AG09319 (cell line): ENCODE data around the gene POP7.
"Not testable (repeated sequence)": the region's sequence is repeated elsewhere in the genome, so short reads cannot be mapped to it uniquely, and the experiment has no call there.

Experiments
- DNase-seq: peaks from one replicate; pipeline ENCODE4 v3.0.0-alpha.2; 2010; ENCODE audit warnings: low read depth; ENCODE audit errors: extremely low read depth
- CTCF ChIP-seq: IDR thresholded peaks from 2 replicates; pipeline ENCODE4 v1.5.1; 2011; ENCODE audit warnings: low read depth, mild to moderate bottlenecking, inconsistent platforms, low read length, moderate library complexity

Gene POP7

DNA sequence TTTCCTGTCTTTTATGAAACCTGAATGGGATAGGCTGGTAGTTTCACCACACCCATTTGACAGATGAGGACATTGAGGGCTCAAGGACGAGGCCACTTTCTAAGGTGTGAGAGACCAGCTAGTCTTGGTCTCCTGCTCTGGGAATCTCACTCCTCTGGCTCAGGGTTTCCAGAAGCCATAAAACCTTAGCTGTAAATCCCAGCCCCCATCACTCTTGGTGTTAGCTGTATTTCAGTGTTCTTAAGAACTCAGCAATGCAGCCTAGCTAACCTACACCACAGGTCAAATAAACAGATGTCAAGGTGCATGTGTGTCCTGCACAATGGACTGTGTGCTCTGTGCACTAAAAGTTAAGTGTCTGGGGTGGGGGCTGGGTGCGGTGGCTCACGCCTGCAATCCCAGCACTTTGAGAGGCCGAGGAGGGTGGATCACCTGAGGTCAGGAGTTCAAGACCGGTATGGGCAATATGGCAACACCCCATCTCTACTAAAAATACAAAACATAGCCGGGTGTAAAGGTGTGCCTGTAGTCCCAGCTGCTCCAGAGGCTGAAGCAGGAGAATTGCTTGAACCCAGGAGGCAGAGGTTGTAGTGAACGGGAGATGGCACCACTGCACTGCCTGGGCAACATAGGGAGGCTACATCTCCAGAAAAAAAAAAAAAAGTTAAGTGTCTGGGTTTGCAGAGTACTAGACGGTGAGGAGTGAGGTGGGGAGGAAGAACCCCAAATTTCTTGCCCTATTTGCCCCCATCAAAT is 13.8 kb downstream of the POP7 start:
- DNase-seq = no peak
- peak; percentile 66 for TF ChIP-seq CTCF

DNA sequence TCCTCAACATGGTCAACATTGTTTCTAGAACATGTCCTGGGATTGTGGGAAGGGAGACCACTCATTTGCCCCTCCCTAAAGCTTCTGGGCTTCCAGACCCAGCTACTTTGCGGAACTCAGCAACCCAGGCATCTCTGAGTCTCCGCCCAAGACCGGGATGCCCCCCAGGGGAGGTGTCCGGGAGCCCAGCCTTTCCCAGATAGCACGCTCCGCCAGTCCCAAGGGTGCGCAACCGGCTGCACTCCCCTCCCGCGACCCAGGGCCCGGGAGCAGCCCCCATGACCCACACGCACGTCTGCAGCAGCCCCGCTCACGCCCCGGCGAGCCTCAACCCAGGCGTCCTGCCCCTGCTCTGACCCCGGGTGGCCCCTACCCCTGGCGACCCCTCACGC is 14.4 kb downstream of the POP7 start, which contains the start of gene EPO:
TSS of gene EPO (plus strand) at position 190 of the 392 bp plus-strand sequence. CDS start 513 bp downstream, outside the sequence.
- no peak for TF ChIP-seq CTCF
- DNase-seq = no peak

DNA sequence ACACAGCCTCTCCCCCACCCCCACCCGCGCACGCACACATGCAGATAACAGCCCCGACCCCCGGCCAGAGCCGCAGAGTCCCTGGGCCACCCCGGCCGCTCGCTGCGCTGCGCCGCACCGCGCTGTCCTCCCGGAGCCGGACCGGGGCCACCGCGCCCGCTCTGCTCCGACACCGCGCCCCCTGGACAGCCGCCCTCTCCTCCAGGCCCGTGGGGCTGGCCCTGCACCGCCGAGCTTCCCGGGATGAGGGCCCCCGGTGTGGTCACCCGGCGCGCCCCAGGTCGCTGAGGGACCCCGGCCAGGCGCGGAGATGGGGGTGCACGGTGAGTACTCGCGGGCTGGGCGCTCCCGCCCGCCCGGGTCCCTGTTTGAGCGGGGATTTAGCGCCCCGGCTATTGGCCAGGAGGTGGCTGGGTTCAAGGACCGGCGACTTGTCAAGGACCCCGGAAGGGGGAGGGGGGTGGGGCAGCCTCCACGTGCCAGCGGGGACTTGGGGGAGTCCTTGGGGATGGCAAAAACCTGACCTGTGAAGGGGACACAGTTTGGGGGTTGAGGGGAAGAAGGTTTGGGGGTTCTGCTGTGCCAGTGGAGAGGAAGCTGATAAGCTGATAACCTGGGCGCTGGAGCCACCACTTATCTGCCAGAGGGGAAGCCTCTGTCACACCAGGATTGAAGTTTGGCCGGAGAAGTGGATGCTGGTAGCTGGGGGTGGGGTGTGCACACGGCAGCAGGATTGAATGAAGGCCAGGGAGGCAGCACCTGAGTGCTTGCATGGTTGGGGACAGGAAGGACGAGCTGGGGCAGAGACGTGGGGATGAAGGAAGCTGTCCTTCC is 15.0 kb downstream of the POP7 start:
- TF ChIP-seq CTCF = no peak
- no peak for DNase-seq

- TF ChIP-seq CTCF = no peak
- DNase-seq = no peak
Observed at GRCh38 chr7:100721505-100721812, 15.5 kb downstream of the POP7 start.

GRCh38 chr7:100722480-100723212 is 16.7 kb downstream of the POP7 start:
- no peak for TF ChIP-seq CTCF

DNA sequence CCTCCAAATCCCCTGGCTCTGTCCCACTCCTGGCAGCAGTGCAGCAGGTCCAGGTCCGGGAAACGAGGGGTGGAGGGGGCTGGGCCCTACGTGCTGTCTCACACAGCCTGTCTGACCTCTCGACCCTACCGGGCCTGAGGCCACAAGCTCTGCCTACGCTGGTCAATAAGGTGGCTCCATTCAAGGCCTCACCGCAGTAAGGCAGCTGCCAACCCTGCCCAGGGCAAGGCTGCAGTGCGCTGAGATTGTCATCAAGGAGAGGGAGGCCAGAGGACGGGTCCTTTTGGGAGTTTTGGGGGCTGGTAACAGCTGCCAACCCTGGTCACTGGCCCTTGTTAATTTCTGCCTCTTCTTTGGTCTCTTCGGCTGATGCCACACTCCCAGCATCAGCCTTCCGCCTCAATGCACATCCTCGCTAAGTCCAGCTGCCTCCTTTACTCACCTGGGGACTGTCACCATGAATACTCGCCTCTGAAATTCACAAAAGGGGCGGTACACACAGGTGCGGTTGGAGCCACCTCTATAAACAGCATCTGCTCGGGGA is 17.9 kb downstream of the POP7 start:
- DNase-seq = no peak
- no peak for TF ChIP-seq CTCF

More at GRCh38 chr7:100722480-100723212, 16.7 kb downstream of the POP7 start:
- no peak for DNase-seq

- not testable (repeated sequence) for DNase-seq
Observed at GRCh38 chr7:100724364-100724763, 18.4 kb downstream of the POP7 start.
